ENCODE results near the gene AKAP13. TPM values are rescaled to one million over a fixed set of nuclear protein-coding genes. Genes with fewer than 3 reads are reported as not detected.

The AKAP13 gene
- total and polyA plus RNA-seq, 7 donors: 21.6 to 142 (median 98.5) TPM

DNA sequence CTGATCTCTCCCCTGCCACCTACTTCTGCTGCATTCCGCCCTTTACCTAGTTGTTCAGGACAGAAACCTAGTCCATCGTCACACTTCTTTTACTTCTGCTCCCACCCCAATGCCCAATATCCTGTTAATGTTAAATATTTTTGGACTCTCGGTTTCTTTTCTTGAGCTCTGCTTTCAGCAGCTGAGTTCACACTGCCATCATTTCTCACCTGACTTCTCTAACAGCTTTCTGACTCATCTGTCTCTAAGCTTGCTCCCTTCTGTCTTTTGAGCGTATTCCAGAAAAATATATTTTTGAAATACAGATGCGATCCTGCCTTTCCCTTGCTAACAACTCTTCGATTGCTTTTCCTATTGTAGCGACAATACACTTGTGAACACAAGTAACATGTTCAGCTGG is 231.0 kb downstream of the AKAP13 start:
- WGBS, 2 donors: 97 to 98% methylated on average over 7 of the region's 7 CpGs
- no peak for DNase-seq
- intact Hi-C loops (cut with DNase I): no loop called here
- Histone ChIP-seq H3K36me3 (no peaks in the 10 kb centered on the region), H3K4me3 (no peak overlapping the region), H3K9me3 (no peaks in the 10 kb centered on the region), H3K4me1 (peaks cover 0 to 56% (median 48%) of the 10 kb centered on the region in 4 donors), H3K27me3 (no peaks in the 10 kb centered on the region), H3K27ac (peak overlapping the region in 3 of 4 donors; percentile 5 to 68 (median 32))
- TF ChIP-seq POLR2AphosphoS5 (IDR thresholded peaks at IDR 0.05) (no peak), POLR2A (IDR thresholded peaks at IDR 0.05) (no peak), EP300 (IDR thresholded peaks at IDR 0.05) (no peak)
- TF ChIP-seq, protein P1, sequence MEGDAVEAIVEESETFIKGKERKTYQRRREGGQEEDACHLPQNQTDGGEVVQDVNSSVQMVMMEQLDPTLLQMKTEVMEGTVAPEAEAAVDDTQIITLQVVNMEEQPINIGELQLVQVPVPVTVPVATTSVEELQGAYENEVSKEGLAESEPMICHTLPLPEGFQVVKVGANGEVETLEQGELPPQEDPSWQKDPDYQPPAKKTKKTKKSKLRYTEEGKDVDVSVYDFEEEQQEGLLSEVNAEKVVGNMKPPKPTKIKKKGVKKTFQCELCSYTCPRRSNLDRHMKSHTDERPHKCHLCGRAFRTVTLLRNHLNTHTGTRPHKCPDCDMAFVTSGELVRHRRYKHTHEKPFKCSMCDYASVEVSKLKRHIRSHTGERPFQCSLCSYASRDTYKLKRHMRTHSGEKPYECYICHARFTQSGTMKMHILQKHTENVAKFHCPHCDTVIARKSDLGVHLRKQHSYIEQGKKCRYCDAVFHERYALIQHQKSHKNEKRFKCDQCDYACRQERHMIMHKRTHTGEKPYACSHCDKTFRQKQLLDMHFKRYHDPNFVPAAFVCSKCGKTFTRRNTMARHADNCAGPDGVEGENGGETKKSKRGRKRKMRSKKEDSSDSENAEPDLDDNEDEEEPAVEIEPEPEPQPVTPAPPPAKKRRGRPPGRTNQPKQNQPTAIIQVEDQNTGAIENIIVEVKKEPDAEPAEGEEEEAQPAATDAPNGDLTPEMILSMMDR (IDR thresholded peaks at IDR 0.05): no peak

DNA sequence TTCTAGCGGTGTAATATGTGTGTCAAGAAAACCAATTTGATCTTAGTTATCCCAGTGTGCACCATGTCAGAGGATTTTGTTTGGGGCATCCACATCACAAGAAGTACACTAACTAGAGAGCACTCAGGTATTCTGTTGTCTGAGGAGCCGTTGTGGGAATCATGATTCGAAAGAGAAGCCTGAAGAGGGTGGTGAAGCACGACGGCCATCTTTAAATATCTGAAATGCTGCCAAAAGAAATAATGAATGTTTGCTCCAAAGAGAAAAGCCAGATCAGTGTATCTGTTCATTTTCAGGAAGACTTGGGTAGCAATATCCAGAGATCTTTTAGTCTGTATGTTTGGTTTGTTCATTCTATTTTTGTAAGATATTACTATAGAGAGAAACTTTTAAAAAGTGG is 233.7 kb downstream of the AKAP13 start:
- intact Hi-C loops (cut with DNase I): loop anchor here (2.0 kb wide), 1 partner anchor 285 kb away; no protein-coding TSS in a partner anchor
- Histone ChIP-seq H3K27ac (peak overlapping the region; percentile 37 to 89 (median 78)), H3K36me3 (no peaks in the 10 kb centered on the region), H3K27me3 (no peaks in the 10 kb centered on the region), H3K4me3 (no peak overlapping the region), H3K4me1 (peaks cover 0 to 59% (median 44%) of the 10 kb centered on the region in 4 donors), H3K9me3 (no peaks in the 10 kb centered on the region)
- no peak for DNase-seq
- TF ChIP-seq EP300 (IDR thresholded peaks at IDR 0.05) (no peak), POLR2A (IDR thresholded peaks at IDR 0.05) (no peak), POLR2AphosphoS5 (IDR thresholded peaks at IDR 0.05) (peak in 3 of 4 donors; percentile 59 to 85 (median 83))
- TF ChIP-seq, protein P1 (IDR thresholded peaks at IDR 0.05): no peak
- WGBS, 2 donors: 59 to 69% methylated on average over 5 of the region's 5 CpGs

DNA sequence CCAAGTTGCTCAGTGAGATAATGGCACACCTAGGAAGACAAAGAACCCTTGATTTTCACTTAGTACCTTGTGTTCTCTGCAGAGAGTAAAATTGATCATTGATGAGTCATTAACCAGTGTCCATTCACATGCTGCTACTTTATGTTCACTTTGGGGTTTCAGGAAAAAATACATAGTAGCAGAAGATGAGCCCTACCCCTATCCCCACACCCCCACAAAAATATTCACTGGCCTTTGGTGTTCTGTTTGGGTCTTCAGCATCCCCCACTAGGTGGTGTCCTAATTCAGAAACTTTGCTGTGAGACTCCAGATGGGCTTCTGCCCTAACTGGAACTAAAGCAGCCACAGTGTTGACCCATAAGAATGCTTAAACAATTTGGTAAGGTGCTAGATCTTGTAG is 235.5 kb downstream of the AKAP13 start:
- Histone ChIP-seq H3K36me3 (no peaks in the 10 kb centered on the region), H3K27me3 (no peaks in the 10 kb centered on the region), H3K4me3 (no peak overlapping the region), H3K27ac (peak overlapping the region in 3 of 4 donors; percentile 81 to 89 (median 87)), H3K9me3 (no peaks in the 10 kb centered on the region), H3K4me1 (peaks cover 0 to 71% (median 57%) of the 10 kb centered on the region in 4 donors)
- TF ChIP-seq EP300 (IDR thresholded peaks at IDR 0.05): no peak
- TF ChIP-seq, protein P1 (IDR thresholded peaks at IDR 0.05): peak in 2 of 4 experiments; percentile 17 to 26
- no peak for TF ChIP-seq POLR2A (IDR thresholded peaks at IDR 0.05)
- no peak for TF ChIP-seq POLR2AphosphoS5 (IDR thresholded peaks at IDR 0.05)
- no peak for DNase-seq
- intact Hi-C loops (cut with DNase I): loop anchor here (2.0 kb wide), 2 partner anchors 21 to 287 kb away; no protein-coding TSS in a partner anchor

DNA sequence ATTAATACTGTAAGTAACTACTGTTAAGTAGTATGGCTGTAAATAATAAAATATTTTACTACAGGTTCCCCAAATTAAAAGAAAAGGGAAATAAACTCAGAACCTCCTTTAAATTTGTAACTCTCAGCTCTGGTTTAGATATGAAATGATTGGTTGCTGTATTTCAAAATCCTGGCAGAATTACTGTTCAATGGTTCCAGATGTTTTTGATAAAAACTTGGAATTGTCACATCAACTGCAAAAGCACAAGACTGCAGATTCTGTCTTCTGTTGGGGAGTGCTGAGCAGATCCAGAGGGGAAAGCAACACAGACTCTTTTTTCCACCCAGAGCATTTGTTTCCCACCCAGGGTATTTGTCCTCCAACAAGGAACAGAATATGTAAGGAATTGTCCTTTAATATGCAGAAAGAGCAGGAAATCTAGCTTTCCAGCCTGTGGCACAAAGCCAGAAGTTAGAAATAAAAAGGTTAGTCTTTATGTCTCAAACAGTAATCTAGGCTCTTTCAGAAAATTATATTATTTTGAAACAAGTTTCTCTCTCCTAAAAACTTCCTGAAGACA is 236.2 kb downstream of the AKAP13 start:
- H3K27ac ChIP-seq: peak overlapping the region; percentile 2 to 89 (median 84)
- peaks cover 0 to 78% (median 62%) of the 10 kb centered on the region in 4 donors for H3K4me1 ChIP-seq
- intact Hi-C loops (cut with DNase I): loop anchor here (2.0 kb wide), 1 partner anchor 22 kb away; no protein-coding TSS in a partner anchor

DNA sequence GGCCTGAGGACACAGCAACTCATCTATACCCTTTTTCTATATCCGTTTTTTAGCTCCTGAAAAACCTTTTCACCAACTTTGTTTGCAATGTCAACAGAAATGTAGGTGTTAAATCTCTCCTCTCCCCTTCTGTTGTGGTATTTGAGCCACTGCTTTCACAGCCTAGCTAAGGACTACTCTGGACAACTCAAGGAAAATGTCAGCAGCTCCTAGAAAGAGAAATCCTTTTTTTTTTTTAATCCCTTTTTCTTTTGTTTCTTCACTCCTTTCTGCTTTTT is 237.8 kb downstream of the AKAP13 start:
- WGBS, 2 donors: 57 to 72% methylated on average over 1 of the region's 1 CpG
- H3K36me3 ChIP-seq: no peaks in the 10 kb centered on the region
- H3K27ac ChIP-seq: peak overlapping the region; percentile 72 to 89 (median 84)
- no peaks in the 10 kb centered on the region for H3K9me3 ChIP-seq
- TF ChIP-seq POLR2A (IDR thresholded peaks at IDR 0.05): no peak
- TF ChIP-seq EP300 (IDR thresholded peaks at IDR 0.05): no peak
- TF ChIP-seq, protein P1 (IDR thresholded peaks at IDR 0.05): no peak
- TF ChIP-seq POLR2AphosphoS5 (IDR thresholded peaks at IDR 0.05): no peak
- intact Hi-C loops (cut with DNase I): no loop called here
- no peak overlapping the region for H3K4me3 ChIP-seq
- no peaks in the 10 kb centered on the region for H3K27me3 ChIP-seq
- H3K4me1 ChIP-seq: peaks cover 0 to 93% (median 72%) of the 10 kb centered on the region in 4 donors
- no peak for DNase-seq

More for the DNA sequence above, 236.2 kb downstream of the AKAP13 start:
- Histone ChIP-seq H3K9me3 (no peaks in the 10 kb centered on the region), H3K4me3 (no peak overlapping the region), H3K27me3 (no peaks in the 10 kb centered on the region), H3K36me3 (no peaks in the 10 kb centered on the region)
- DNase-seq: no peak
- TF ChIP-seq POLR2A (IDR thresholded peaks at IDR 0.05) (no peak), POLR2AphosphoS5 (IDR thresholded peaks at IDR 0.05) (peak in 2 of 4 donors; percentile 15 to 51)
